Stimulated activated CD4-positive, alpha-beta T cell treated with anti-CD3 and anti-CD28 coated beads, Interleukin-1b, Interleukin-23, amount 100 ng/mL, for 1 hour (primary cell): ENCODE results near the gene RFNG.
"Not testable (repeated sequence)": the region's sequence is repeated elsewhere in the genome, so short reads cannot be mapped to it uniquely, and the experiment has no call there.

Experiments
- DNase-seq, 2 donors: peaks; one replicate each; pipeline ENCODE4 v3.0.0-alpha.2; 2020; ENCODE audit warnings: low read depth in 2 of 2

The RFNG gene

DNA sequence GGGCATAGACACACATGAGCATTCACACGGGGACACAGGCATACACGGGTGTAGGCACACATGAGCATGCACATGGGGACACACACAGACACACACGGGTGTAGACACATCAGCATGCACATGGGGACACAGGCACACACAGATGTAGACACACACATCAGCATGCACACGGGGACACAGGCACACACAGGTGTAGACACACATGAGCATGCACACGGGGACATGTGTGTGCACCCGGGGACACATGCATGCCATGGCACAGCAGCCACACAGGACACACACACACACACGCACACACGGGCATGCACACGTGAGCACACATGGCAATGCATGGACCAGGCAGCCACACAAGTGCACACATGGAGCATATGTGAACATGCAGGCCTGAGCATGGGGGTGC is 9.0 kb downstream of the RFNG start:
- DNase-seq: no peak

DNA sequence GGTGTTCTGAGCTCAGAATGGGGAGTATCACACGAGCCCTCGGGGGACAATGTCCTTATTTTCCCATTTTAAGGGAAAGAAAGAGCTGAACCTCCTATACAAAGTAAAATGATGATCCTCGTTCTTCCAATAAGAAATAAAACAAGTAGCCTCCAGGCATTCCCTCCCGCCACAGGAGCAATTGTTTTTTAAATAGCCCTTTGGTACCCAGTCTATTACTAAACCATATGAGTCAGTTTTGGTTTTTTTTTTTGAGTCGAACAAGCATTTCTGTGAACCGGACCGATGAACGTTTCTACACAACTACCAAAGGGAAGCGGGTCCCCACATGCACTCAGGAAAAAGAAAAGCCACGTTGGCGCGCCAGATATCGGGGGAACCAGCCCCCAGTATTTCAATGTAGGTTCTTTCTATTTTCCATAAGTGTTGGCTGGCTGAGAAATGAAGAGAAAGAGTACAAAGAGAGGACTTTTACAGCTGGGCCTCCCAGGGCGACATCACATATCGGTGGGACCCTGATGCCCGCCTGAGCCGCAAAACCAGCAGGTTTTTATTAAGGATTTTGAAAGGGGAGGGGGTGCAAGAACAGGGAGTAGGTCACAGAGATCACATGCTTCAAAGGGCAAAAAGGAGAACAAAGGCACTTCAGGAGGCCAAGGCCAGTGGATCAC is 10.3 kb downstream of the RFNG start:
- no peak for DNase-seq

DNA sequence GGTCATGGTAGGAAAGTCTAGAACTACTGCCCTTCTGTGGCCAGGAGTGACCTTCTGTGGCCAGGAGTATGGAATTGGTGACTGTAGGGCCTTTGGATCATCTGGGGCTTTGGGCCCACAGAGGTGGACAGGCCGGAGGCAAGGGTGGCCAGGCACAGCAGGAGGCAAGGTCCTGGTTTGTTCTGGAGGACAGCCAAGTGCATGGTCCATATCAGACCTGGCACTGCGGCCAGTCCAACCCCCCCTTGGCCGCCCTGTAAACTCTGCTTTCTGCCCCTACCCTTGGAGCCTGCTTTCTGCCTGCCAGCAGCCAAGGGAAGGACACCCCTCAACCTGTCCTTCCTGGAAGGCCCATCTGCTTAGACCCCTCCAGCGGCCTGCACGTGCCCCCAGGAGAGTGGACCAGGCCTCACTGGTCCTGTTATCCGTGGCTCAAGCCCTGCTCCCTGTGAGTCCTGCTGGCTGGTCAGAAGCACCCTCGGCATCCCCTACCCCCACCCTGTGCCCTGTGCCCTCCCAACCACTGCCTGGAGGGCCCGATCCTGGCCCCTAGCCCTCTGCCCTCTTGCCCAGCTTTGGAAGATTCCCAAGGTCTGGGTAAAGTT is 11.8 kb downstream of the RFNG start:
- no peak for DNase-seq

GRCh38 chr17:82038796-82039409 is 12.7 kb downstream of the RFNG start:
- DNase-seq: not testable (repeated sequence)

- DNase-seq: no peak
Observed at GRCh38 chr17:82037889-82038195, 13.8 kb downstream of the RFNG start.

DNA sequence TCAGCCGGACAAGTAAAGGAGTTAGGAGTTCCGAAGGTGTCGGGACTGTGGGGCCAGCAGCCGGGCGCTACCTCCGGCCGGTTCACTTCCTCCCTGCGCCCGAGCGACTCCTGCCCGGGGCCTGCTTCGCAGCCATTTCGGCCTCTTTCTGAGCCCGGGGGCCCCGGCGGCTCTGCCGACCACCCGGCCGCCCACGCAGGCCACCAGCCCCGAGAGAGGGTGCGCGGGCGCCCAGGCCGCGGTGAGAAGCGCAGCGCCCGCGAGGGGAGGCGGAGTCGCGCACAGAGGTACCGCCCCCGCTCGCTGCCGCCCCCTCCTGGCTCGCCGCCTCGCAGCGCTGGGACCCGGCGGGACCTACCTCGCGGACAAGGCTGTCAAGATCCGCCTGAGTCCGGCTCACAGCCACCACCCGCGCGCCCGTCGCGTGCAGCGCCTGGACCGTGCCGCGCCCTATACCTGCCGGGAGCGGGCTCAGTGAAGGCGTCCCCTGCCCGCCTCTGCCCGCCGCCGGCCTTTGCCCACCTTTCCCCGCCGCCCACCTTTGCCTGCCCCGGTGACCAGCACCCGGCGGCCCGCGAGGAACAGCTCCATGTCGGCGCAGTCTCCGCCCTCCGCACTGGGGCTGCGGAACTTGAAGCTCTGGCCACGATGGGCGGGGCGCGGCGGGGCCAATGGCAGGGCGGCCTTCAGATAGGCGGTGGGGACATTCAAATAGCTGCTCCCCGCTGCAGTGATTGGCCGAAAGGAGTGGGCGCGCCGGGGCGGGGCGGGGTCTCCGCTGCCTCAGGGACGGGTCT is 14.3 kb downstream of the RFNG start, which contains the start of gene DCXR:
DCXR (minus strand) TSS at position 606 of the 797 bp plus-strand sequence; CDS start at position 591, 15 bp downstream.
- peak; percentile 87 for DNase-seq

DNA sequence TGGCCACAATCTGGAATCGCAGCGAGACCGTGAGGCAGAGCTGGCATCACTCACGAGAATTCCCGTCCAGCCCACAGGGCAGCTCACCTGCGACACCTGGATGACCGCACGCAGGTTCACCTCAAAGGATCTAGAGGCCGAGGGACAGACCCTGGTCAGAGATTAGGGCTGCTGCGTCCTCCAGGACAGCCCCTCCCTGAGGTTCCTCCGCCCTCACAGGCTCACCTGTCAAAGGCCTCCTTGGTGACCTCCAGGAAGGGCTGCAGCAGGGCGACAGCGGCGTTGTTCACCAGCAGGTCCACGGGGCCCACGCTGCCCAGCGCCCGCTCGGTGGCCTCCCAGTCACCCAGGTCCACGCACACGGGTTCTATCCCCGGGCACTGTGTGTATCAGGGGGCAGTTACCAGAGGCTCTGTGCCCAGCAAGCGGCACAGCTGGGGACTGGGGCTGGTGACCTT is 14.9 kb downstream of the RFNG start:
- no peak for DNase-seq

DNA sequence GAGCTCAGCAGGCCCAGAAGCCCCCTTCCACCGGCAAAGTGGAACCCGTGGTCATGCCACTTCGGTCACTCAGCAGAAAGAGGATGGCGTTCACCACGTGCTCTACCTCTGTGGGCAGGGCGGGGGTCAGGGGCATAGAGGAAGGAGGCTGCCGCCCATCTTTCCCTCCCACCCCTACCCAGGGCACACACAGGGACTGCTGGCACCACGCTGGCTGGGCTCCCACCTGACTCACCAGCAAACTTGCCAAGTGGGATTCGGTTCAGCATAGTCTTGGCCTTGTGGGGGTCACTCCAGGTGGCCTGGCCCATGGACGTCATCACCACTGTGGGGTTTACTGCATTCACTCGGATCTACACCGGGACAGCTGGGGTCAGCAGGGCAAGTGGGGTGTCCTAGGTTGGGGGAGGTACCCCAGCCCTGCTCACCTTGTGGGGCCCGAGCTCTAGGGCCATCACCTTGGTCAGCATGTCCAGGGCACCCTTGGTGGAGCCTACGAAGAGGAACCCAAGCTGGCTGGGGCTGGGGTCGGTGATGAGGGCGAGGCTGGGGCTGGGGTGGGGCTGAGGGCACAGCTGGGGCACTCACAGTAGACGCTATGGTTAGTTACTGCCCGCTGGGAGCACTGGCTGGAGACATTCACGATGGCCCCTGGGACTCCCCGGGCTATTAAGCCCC is 15.5 kb downstream of the RFNG start:
- no peak for DNase-seq

GRCh38 chr17:82035488-82035887 is 16.1 kb downstream of the RFNG start:
- DNase-seq: no peak

GRCh38 chr17:82034371-82035011 is 17.1 kb downstream of the RFNG start:
- DNase-seq: no peak

GRCh38 chr17:82033359-82034085 is 18.1 kb downstream of the RFNG start:
- no peak for DNase-seq

GRCh38 chr17:82031885-82032627 is 19.6 kb downstream of the RFNG start:
- no peak for DNase-seq

GRCh38 chr17:82031303-82031884 is 20.2 kb downstream of the RFNG start, which contains the start of gene RAC3:
Gene RAC3 (plus strand): TSS chr17:82031678. CDS start chr17:82031762, 84 bp downstream.
- no peak for DNase-seq

GRCh38 chr17:82030470-82031302 is 20.9 kb downstream of the RFNG start:
- DNase-seq: peak; percentile 50 to 63

GRCh38 chr17:82029990-82030469 is 21.6 kb downstream of the RFNG start:
- DNase-seq: no peak

DNA sequence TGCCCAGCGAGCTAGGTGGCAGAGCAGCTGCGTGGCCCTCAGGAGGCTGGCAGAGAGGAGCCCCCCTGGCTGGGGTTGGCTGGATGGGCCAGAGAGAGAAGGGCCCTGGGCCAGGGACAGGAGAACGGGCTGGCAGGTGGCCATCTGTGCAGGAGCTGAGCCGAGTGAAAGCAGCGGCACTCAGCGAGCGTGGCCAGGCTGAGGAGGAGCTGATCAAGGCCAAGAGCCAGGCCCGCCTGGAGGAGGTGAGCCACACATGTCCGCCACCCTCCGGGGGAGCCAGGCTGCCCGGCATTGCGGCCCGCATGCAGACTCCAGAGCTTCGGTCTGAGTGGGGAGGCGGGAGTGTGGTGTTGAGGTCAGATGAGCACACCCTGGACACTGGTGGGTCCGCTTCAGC is 22.2 kb downstream of the RFNG start:
- no peak for DNase-seq

DNA sequence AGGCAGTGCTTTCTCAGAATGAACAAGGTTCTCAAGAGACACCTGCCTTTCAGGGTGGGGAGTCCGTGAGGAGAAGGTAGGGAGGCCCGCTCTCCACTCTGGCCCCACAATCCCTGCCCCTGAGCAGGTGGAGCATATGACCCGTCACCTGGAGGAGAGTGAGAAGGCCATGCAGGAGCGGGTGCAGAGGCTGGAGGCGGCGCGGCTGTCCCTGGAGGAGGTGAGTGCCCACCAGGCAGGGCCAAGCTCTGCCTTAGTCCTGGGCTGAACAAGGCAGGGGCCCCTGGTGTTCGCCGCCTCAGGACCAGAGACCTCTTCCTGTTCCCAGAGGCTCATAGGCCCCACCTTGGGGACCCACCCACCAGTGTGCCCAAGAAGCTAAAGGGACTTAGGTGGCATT is 22.6 kb downstream of the RFNG start:
- no peak for DNase-seq

GRCh38 chr17:82028246-82028645 is 23.4 kb downstream of the RFNG start:
- no peak for DNase-seq
